ENCODE measurements around the gene SLC6A19.

DNA sequence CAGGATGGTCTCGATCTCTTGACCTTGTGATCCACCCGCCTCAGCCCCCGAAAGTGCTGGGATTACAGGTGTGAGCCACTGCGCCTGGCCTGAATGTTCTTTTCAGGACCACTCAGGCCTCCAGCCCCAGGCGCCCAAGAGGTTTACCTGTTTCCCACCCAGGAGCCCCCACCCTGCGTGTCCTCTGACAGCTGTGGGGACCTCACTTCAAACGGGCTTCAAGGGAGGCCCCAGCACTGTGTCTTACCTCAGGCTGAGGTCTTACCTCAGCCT is 19.1 kb upstream of the SLC6A19 start:
- TF ChIP-seq CTCF (IDR thresholded peaks at IDR 0.05 in 8 of 11, conservative IDR thresholded peaks at IDR 0.05 in 3 of 11) (no peak), POLR2AphosphoS5 (IDR thresholded peaks at IDR 0.05) (no peak), POLR2A (IDR thresholded peaks at IDR 0.05) (no peak)
